IMR-90 (cell line): Measurements from ENCODE around the gene LYSMD2. TPM values are rescaled to one million over a fixed set of nuclear protein-coding genes. Genes with fewer than 3 reads are reported as not detected.

Experiments used
- ATAC-seq: fragments of 200-7000 bp; cut with Tn5 transposase; 2 replicates; pipeline ENCODE4 v1.9.1; 2020; ENCODE audit warnings: low read depth, mild to moderate bottlenecking, moderate library complexity
- BruUV-seq: library from RNA; stranded (reverse); fragments of 400-500 nt; replicated peaks from 2 replicates; lab custom pipeline; 2021; lab: Mats Ljungman, UMichigan
- CTCF ChIA-PET: fragments of 300-600 bp; formaldehyde crosslinking; extraction: SDS; loops from one replicate; lab custom pipeline; 2021; ENCODE audit warnings: antibody characterized with exemption; lab: Yijun Ruan, JAX
- POLR2A ChIA-PET: fragments of 300-600 bp; sonication (Branson Sonifier 250); formaldehyde crosslinking; loops from one replicate; lab custom pipeline; 2022; ENCODE audit warnings: antibody characterized with exemption; ENCODE audit not compliant: unreplicated experiment; lab: Charles Lee
- DNase-seq: peaks from one replicate; pipeline ENCODE4 v3.0.0; 2013
- H2AFZ ChIP-seq: replicated peaks from 2 replicates; pipeline ENCODE3; 2013; ENCODE audit warnings: low read length, mild to moderate bottlenecking; ENCODE audit not compliant: poor library complexity
- H2AK5ac ChIP-seq: 2 replicates; pipeline ENCODE4 v1.6.1; 2013; ENCODE audit warnings: low read depth, low read length, inconsistent platforms
- H2AK9ac ChIP-seq: replicated peaks from 2 replicates; pipeline ENCODE3; 2013; ENCODE audit warnings: mild to moderate bottlenecking, low read depth, low read length, moderate library complexity; ENCODE audit not compliant: poor library complexity
- H2BK120ac ChIP-seq: 2 replicates; pipeline ENCODE4 v1.6.1; 2013; ENCODE audit warnings: low read depth, low read length, inconsistent platforms
- H2BK15ac ChIP-seq: 3 replicates; pipeline ENCODE4 v1.6.1; 2013; ENCODE audit warnings: low read depth, low read length, inconsistent platforms
- H2BK20ac ChIP-seq: 2 replicates; pipeline ENCODE4 v1.6.1; 2013; ENCODE audit warnings: low read depth, mild to moderate bottlenecking, inconsistent platforms, low read length, moderate library complexity
- H2BK5ac ChIP-seq: 2 replicates; pipeline ENCODE4 v1.6.1; 2013; ENCODE audit warnings: mild to moderate bottlenecking, low read depth, low read length, inconsistent platforms; ENCODE audit not compliant: poor library complexity, severe bottlenecking
- H3K14ac ChIP-seq: replicated peaks from 2 replicates; pipeline ENCODE4 v1.6.1; 2013; ENCODE audit warnings: low read depth, low read length, inconsistent platforms
- H3K18ac ChIP-seq: 2 replicates; pipeline ENCODE4 v1.6.1; 2013; ENCODE audit warnings: low read depth, low read length, control low read depth
- H3K23ac ChIP-seq: 2 replicates; pipeline ENCODE4 v1.6.1; 2013; ENCODE audit warnings: low read depth, low read length, inconsistent platforms
- H3K27ac ChIP-seq: 2 replicates; pipeline ENCODE4 v1.5.1; 2013; ENCODE audit warnings: mild to moderate bottlenecking, control low read depth, low read length; ENCODE audit not compliant: insufficient read depth
- H3K27me3 ChIP-seq: 2 replicates; pipeline ENCODE4 v1.6.1; 2013; ENCODE audit warnings: low read length; ENCODE audit not compliant: control insufficient read depth, insufficient read depth
- H3K36me3 ChIP-seq: 2 replicates; pipeline ENCODE4 v1.6.1; 2013; ENCODE audit warnings: low read length, mixed read lengths; ENCODE audit not compliant: control insufficient read depth, insufficient read depth
- H3K4ac ChIP-seq: 2 replicates; pipeline ENCODE4 v1.6.1; 2013; ENCODE audit warnings: low read depth, low read length, inconsistent platforms
- H3K4me1 ChIP-seq: 2 replicates; pipeline ENCODE4 v1.6.1; 2013; ENCODE audit warnings: low read length, mixed read lengths; ENCODE audit not compliant: control insufficient read depth, insufficient read depth
- H3K4me2 ChIP-seq: 2 replicates; pipeline ENCODE4 v1.6.1; 2013; ENCODE audit warnings: low read depth, mild to moderate bottlenecking, control low read depth, low read length, moderate library complexity
- H3K4me3 ChIP-seq: 2 replicates; pipeline ENCODE4 v1.5.1; 2013; ENCODE audit warnings: low read depth, mild to moderate bottlenecking, control low read depth, low read length, moderate library complexity; ENCODE audit not compliant: insufficient read depth
- H3K56ac ChIP-seq: 2 replicates; pipeline ENCODE4 v1.6.1; 2013; ENCODE audit warnings: low read length, inconsistent platforms; ENCODE audit not compliant: insufficient read depth; ENCODE audit errors: extremely low read depth
- H3K79me1 ChIP-seq, 2 experiments: 2 replicates each; pipeline ENCODE4 v1.6.1; 2013; ENCODE audit warnings: low read length in 2 of 2, inconsistent platforms in 1 of 2, low read depth in 1 of 2
- H3K9ac ChIP-seq: 2 replicates; pipeline ENCODE4 v1.6.1; 2013; ENCODE audit warnings: low read depth, low read length, control low read depth
- H3K9me1 ChIP-seq: 2 replicates; pipeline ENCODE4 v1.6.1; 2013; ENCODE audit warnings: low read length, inconsistent platforms; ENCODE audit not compliant: insufficient read depth
- H3K9me3 ChIP-seq: 2 replicates; pipeline ENCODE4 v1.6.1; 2013; ENCODE audit warnings: low read length; ENCODE audit not compliant: control insufficient read depth, insufficient read depth
- H4K20me1 ChIP-seq: 2 replicates; pipeline ENCODE4 v1.6.1; 2013; ENCODE audit warnings: low read length, inconsistent platforms; ENCODE audit not compliant: insufficient read depth
- H4K5ac ChIP-seq: 2 replicates; pipeline ENCODE4 v1.6.1; 2013; ENCODE audit warnings: mild to moderate bottlenecking, low read depth, low read length, control low read depth
- H4K8ac ChIP-seq, 2 experiments: 2 replicates each; pipeline ENCODE4 v1.6.1; 2013; ENCODE audit warnings: low read depth in 2 of 2, low read length in 2 of 2, control low read depth in 1 of 2, inconsistent platforms in 1 of 2
- H4K91ac ChIP-seq: 2 replicates; pipeline ENCODE4 v1.6.1; 2013; ENCODE audit warnings: low read depth, low read length, inconsistent platforms; ENCODE audit not compliant: insufficient read depth
- CEBPB ChIP-seq: IDR thresholded peaks from 2 replicates; pipeline ENCODE4 v1.6.1; 2012; ENCODE audit warnings: low read depth, low read length, improper control_type of control experiment
- CTCF ChIP-seq: conservative IDR thresholded peaks from 2 replicates; pipeline ENCODE4 v1.5.1; 2012; ENCODE audit warnings: mild to moderate bottlenecking, low read depth, low read length, improper control_type of control experiment
- POLR2A ChIP-seq: IDR thresholded peaks from 2 replicates; pipeline ENCODE4 v1.6.1; 2012; ENCODE audit warnings: mild to moderate bottlenecking, low read depth, low read length
- RCOR1 ChIP-seq: IDR thresholded peaks from 2 replicates; pipeline ENCODE4 v1.6.1; 2012; ENCODE audit warnings: mild to moderate bottlenecking, low read length, improper control_type of control experiment; ENCODE audit not compliant: insufficient replicate concordance
- USF2 ChIP-seq: fragments of 150-350 bp; IDR thresholded peaks from 2 replicates; pipeline ENCODE4 v1.6.1; 2017; ENCODE audit warnings: mild to moderate bottlenecking, antibody characterized with exemption, low read length, low read depth
- WGBS, 2 experiments: methylation state at CpG; one replicate each; pipeline versions ENCODE4 v1.1.5 to v1.1.7; 2013; ENCODE audit warnings: missing lambda C conversion rate in 2 of 2; ENCODE audit not compliant: insufficient read length in 1 of 2; ENCODE audit errors: extremely low coverage in 2 of 2; 5-methylcytosine and 5-hydroxymethylcytosine counted together
- dilution Hi-C: fragments of 300-500 bp; cut with HindIII; formaldehyde crosslinking; loops from one replicate; pipeline ENCODE4 v1.14.3; 2018; ENCODE audit warnings: low sequenced_read_pairs; ENCODE audit not compliant: unreplicated experiment
- in situ Hi-C: fragments of 300-500 bp; cut with MboI; formaldehyde crosslinking; loops from 3 replicates; pipeline ENCODE4 v1.14.3; 2019; ENCODE audit warnings: low sequenced_read_pairs, inconsistent platforms, mixed read lengths
- intact Hi-C: fragments of 100-400 bp; cut with micrococcal nuclease; formaldehyde crosslinking; loops from 2 replicates; pipeline ENCODE4 v1.10.0; 2022
- polyA plus RNA-seq, 3 experiments: library from polyadenylated mRNA; depleted of rRNA; stranded (reverse); fragments of >200 nt; gene quantifications; 2 replicates each; pipeline ENCODE4 v1.2.3, GENCODE V29; 2012; ENCODE audit warnings: low replicate concordance in 1 of 3
- total RNA-seq: library from RNA; depleted of rRNA; stranded (reverse); fragments of >200 nt; gene quantifications from 2 replicates; pipeline ENCODE4 v1.2.3, GENCODE V29; 2012

Gene LYSMD2
- total and polyA plus RNA-seq, 2 of the 4 experiments (the other 2 are of a cell fraction) = 5.9 to 6.0 TPM

GRCh38 chr15:51759557-51760070 is 22.2 kb upstream of the LYSMD2 start:
- CTCF ChIA-PET = interaction anchor here (0.6 to 0.8 kb wide), 2 partner anchors 78 to 109 kb away, joined by 3 read pairs; partner anchors contain the start of gene SCG3
- BruUV-seq = no TSS peak

More at GRCh38 chr15:51759557-51760070, 22.2 kb upstream of the LYSMD2 start:
- no peak overlapping the region for H3K18ac ChIP-seq
- peak; percentile 52 for TF ChIP-seq RCOR1
- no peak for TF ChIP-seq USF2
- TF ChIP-seq POLR2A = no peak
- peak; percentile 99 for TF ChIP-seq CEBPB
- 0 out of 2 replicates have a peak, but pooled peaks have one; percentile 7 for TF ChIP-seq CTCF
- H3K27me3 ChIP-seq = no peaks in the 10 kb centered on the region
- no peak overlapping the region for H4K8ac ChIP-seq
- no peak overlapping the region for H3K56ac ChIP-seq
- no peak overlapping the region for H3K4me3 ChIP-seq
- intact Hi-C loops = loop anchor here (2.0 to 5.0 kb wide), 2 partner anchors 23 to 72 kb away; partner anchors contain the start of gene LYSMD2
- WGBS, 2 experiments = no CpG with 5 or more reads among the region's 3 CpGs
- in situ Hi-C loops = no loop called here
- no peak overlapping the region for H3K23ac ChIP-seq
- H3K27ac ChIP-seq = peak overlapping the region; percentile 34; the same call in 1 of the 2 replicates
- POLR2A ChIA-PET = interaction anchor here (0.6 kb wide), 1 partner anchor 663 kb away, joined by 4 read pairs; no protein-coding TSS in a partner anchor
- peak; percentile 97 for DNase-seq
- H3K14ac ChIP-seq = no peak overlapping the region
- H4K91ac ChIP-seq = no peak overlapping the region
- no peaks in the 10 kb centered on the region for H3K36me3 ChIP-seq
- peaks cover 9% of the 10 kb centered on the region for H3K4me1 ChIP-seq
- H3K9ac ChIP-seq = no peak overlapping the region
- dilution Hi-C loops = no loop called here
- peak overlapping the region; percentile 33 for H2BK5ac ChIP-seq
- no peak overlapping the region for H2BK15ac ChIP-seq
- H3K4ac ChIP-seq = peak overlapping the region; percentile 13; the same call in 1 of the 2 replicates
- H2AK5ac ChIP-seq = no peak overlapping the region
- peaks cover 13% of the 10 kb centered on the region; the same call in 1 of the 2 replicates for H4K20me1 ChIP-seq
- H3K79me1 ChIP-seq = peaks cover 6 to 23% of the 10 kb centered on the region in 2 experiments; a peak in 3 of 4 replicates
- peak; percentile 93 for ATAC-seq
- peak overlapping the region; percentile 46 for H2AFZ ChIP-seq
- H3K9me3 ChIP-seq = no peaks in the 10 kb centered on the region
- peaks cover 7% of the 10 kb centered on the region for H3K9me1 ChIP-seq
- H3K4me2 ChIP-seq = peak overlapping the region; percentile 3; the same call in 1 of the 2 replicates
- 0 out of 2 replicates have a peak overlapping the region, but pooled peaks have one; percentile 3 for H2BK20ac ChIP-seq
- H2AK9ac ChIP-seq = no peak overlapping the region
- no peak overlapping the region for H4K5ac ChIP-seq
- H2BK120ac ChIP-seq = no peak overlapping the region
